T-cell (primary cell): Measurements from ENCODE around the gene ATG4D. TPM values are rescaled to one million over a fixed set of nuclear protein-coding genes. Genes with fewer than 3 reads are reported as not detected.

Experiments used
- ATAC-seq, 4 experiments: fragments of 200-7000 bp in 3 of 4; fragments of 150-1000 bp in 1 of 4; cut with Tn5 transposase; replicated peaks in 1 of 4; 1 replicate in 3 of 4; 2 replicates in 1 of 4; pipeline ENCODE4 v1.10.0; 2021; ENCODE audit warnings: moderate library complexity in 3 of 4, mild to moderate bottlenecking in 2 of 4, moderate number of reproducible peaks in 1 of 4
- CTCF ChIA-PET, 2 donors: fragments of 300-600 bp; sonication (Branson Sonifier 250); formaldehyde crosslinking; loops; one replicate each; lab custom pipeline; 2022; ENCODE audit warnings: antibody characterized with exemption in 2 of 2; lab: Charles Lee
- POLR2A ChIA-PET, 2 donors: fragments of 300-600 bp; sonication (Branson Sonifier 250); formaldehyde crosslinking; loops; one replicate each; lab custom pipeline; 2022; ENCODE audit warnings: antibody characterized with exemption in 2 of 2; lab: Charles Lee
- DNase-seq, 35 experiments: peaks; one replicate each; pipeline versions ENCODE4 v3.0.0 to v3.0.0-alpha.2; 2013 to 2023
- H3K27ac ChIP-seq: one replicate; pipeline ENCODE4 v1.5.1; 2013; ENCODE audit warnings: low read length
- H3K27me3 ChIP-seq, 2 experiments: replicated peaks in 1 of 2; 1 replicate in 1 of 2; 2 replicates in 1 of 2; pipeline versions ENCODE4 v1.6.1 to v1.7.0; 2013; ENCODE audit warnings: low read length in 1 of 2, mixed read lengths in 1 of 2; ENCODE audit not compliant: control insufficient read depth in 2 of 2, insufficient read depth in 2 of 2; ENCODE audit errors: extremely low read depth in 1 of 2
- H3K36me3 ChIP-seq, 2 donors: 1 replicate in 1 of 2; 2 replicates in 1 of 2; pipeline versions ENCODE4 v1.6.1 to v1.7.0; 2013; ENCODE audit warnings: low read length in 1 of 2; ENCODE audit not compliant: control insufficient read depth in 2 of 2, insufficient read depth in 1 of 2; ENCODE audit errors: extremely low read depth in 1 of 2
- H3K4me1 ChIP-seq, 2 experiments: 1 replicate in 1 of 2; 2 replicates in 1 of 2; pipeline versions ENCODE4 v1.6.1 to v1.7.0; 2013; ENCODE audit warnings: low read length in 2 of 2, mixed read lengths in 1 of 2; ENCODE audit not compliant: insufficient read depth in 2 of 2, control insufficient read depth in 1 of 2; ENCODE audit errors: extremely low read depth in 1 of 2
- H3K4me3 ChIP-seq, 2 donors: 1 replicate in 1 of 2; 2 replicates in 1 of 2; pipeline versions ENCODE4 v1.5.1 to v1.7.0; 2013; ENCODE audit warnings: mild to moderate bottlenecking in 2 of 2, low read length in 1 of 2, moderate library complexity in 1 of 2; ENCODE audit not compliant: control insufficient read depth in 1 of 2; ENCODE audit errors: extremely low read depth in 1 of 2
- H3K9me3 ChIP-seq: 2 replicates; pipeline ENCODE4 v1.7.0; 2013
- H3K27ac Mint-ChIP-seq, 2 donors: one replicate each; pipeline ENCODE4 v1.8.0; 2020 to 2021; ENCODE audit warnings: mild to moderate bottlenecking in 2 of 2, mixed read lengths in 2 of 2
- H3K27me3 Mint-ChIP-seq, 2 donors: one replicate each; pipeline ENCODE4 v1.8.0; 2021 to 2022; ENCODE audit warnings: mixed read lengths in 2 of 2
- H3K36me3 Mint-ChIP-seq: one replicate; pipeline ENCODE4 v1.8.0; 2021; ENCODE audit warnings: mixed read lengths
- H3K4me1 Mint-ChIP-seq, 3 donors: one replicate each; pipeline ENCODE4 v1.8.0; 2020 to 2022; ENCODE audit warnings: mixed read lengths in 3 of 3, mild to moderate bottlenecking in 1 of 3
- H3K4me3 Mint-ChIP-seq, 3 donors: one replicate each; pipeline ENCODE4 v1.8.0; 2020 to 2022; ENCODE audit warnings: mild to moderate bottlenecking in 3 of 3, mixed read lengths in 3 of 3, moderate library complexity in 3 of 3
- H3K9me3 Mint-ChIP-seq, 3 donors: one replicate each; pipeline ENCODE4 v1.8.0; 2020 to 2022; ENCODE audit warnings: mixed read lengths in 3 of 3
- whole genome bisulfite sequencing: methylation state at CpG from one replicate; pipeline ENCODE4 v1.1.5; 2013; ENCODE audit warnings: missing lambda C conversion rate; ENCODE audit not compliant: insufficient coverage; 5-methylcytosine and 5-hydroxymethylcytosine counted together
- total RNA-seq, 35 experiments: library from RNA in 6 of 35; stranded (reverse) in 6 of 35; fragments of 120-200 nt in 1 of 35; gene quantifications; one replicate each; pipeline versions ENCODE4 v1.2.1 to v1.2.4 and lab custom pipeline; 2013 to 2026

ATG4D gene
- total RNA-seq, 5 donors from 2014 or later (not counting 1 experiment from before 2014, with no cell fraction given) = 55.7 to 63.0 (median 60.9) TPM

GRCh38 chr19:10517361-10517759, 26.3 kb upstream of the ATG4D start, which contains the start of gene S1PR5:
Gene S1PR5 (minus strand): TSS chr19:10517447. CDS start chr19:10515011, 2,436 bp downstream.
- DNase-seq (peak in 5 of 35 experiments; percentile 5 to 54 (median 36)), ATAC-seq (peak; percentile 28 to 36 (median 30))
- peaks cover 14 to 84% of the 10 kb centered on the region in 2 experiments for H3K27me3 ChIP-seq
- no peaks in the 10 kb centered on the region for H3K36me3 ChIP-seq
- H3K4me1 ChIP-seq = peaks cover 17 to 85% of the 10 kb centered on the region in 2 experiments
- H3K4me3 Mint-ChIP-seq = peak within 1 kb of the TSS; percentile 71 to 84 (median 72)
- no peaks in the 10 kb centered on the region for H3K9me3 ChIP-seq
- H3K9me3 Mint-ChIP-seq = no peaks in the 10 kb centered on the region
- peaks cover 48 to 61% of the 10 kb centered on the region in 2 donors for H3K27me3 Mint-ChIP-seq
- WGBS = 5% methylated on average over 34 of the region's 39 CpGs
- peak within 1 kb of the TSS in 1 of 2 donors; percentile 66 for H3K27ac Mint-ChIP-seq
- H3K4me1 Mint-ChIP-seq = peaks cover 25 to 38% (median 30%) of the 10 kb centered on the region in 3 donors
- H3K36me3 Mint-ChIP-seq = no peaks in the 10 kb centered on the region
- H3K4me3 ChIP-seq = peak within 1 kb of the TSS; percentile 56 to 67
- ChIA-PET POLR2A (interaction anchor here in 1 of 2 donors (0.5 kb wide), 1 partner anchor 10 kb away, joined by 5 read pairs; no protein-coding TSS in a partner anchor), CTCF (no interaction called here)
- H3K27ac ChIP-seq = peak within 1 kb of the TSS; percentile 80

- peak overlapping the region; percentile 72 for H3K27ac ChIP-seq
- Mint-ChIP-seq H3K27me3 (peaks cover 47 to 58% of the 10 kb centered on the region in 2 donors), H3K27ac (peak overlapping the region in 1 of 2 donors; percentile 66), H3K9me3 (no peaks in the 10 kb centered on the region), H3K4me3 (peak overlapping the region; percentile 71 to 84 (median 72)), H3K4me1 (peaks cover 25 to 38% (median 30%) of the 10 kb centered on the region in 3 donors), H3K36me3 (no peaks in the 10 kb centered on the region)
- DNase-seq (peak in 9 of 35 experiments; percentile 24 to 67 (median 29)), ATAC-seq (peak; percentile 25 to 56 (median 34))
- ChIA-PET POLR2A (no interaction called here), CTCF (no interaction called here)
- WGBS = 3% methylated on average over 6 of the region's 27 CpGs
- H3K27me3 ChIP-seq = peaks cover 14 to 78% of the 10 kb centered on the region in 2 experiments
- H3K36me3 ChIP-seq = no peaks in the 10 kb centered on the region
- peaks cover 17 to 85% of the 10 kb centered on the region in 2 experiments for H3K4me1 ChIP-seq
- no peaks in the 10 kb centered on the region for H3K9me3 ChIP-seq
- H3K4me3 ChIP-seq = peak overlapping the region; percentile 56 to 67
Observed at GRCh38 chr19:10517760-10518443, 25.8 kb upstream of the ATG4D start.

- Histone ChIP-seq H3K27me3 (peaks cover 14 to 71% of the 10 kb centered on the region in 2 experiments), H3K4me1 (peaks cover 17 to 82% of the 10 kb centered on the region in 2 experiments), H3K36me3 (no peaks in the 10 kb centered on the region), H3K9me3 (no peaks in the 10 kb centered on the region), H3K27ac (peak overlapping the region; percentile 72), H3K4me3 (peak overlapping the region; percentile 56 to 67)
- H3K9me3 Mint-ChIP-seq = no peaks in the 10 kb centered on the region
- DNase-seq (peak in 15 of 35 experiments; percentile 15 to 68 (median 42)), ATAC-seq (peak in 1 of 4 experiments; percentile 28)
- CTCF ChIA-PET = no interaction called here
- peaks cover 39 to 50% of the 10 kb centered on the region in 2 donors for H3K27me3 Mint-ChIP-seq
- POLR2A ChIA-PET = no interaction called here
- peak overlapping the region; percentile 39 to 66 for H3K27ac Mint-ChIP-seq
- peaks cover 24 to 33% (median 25%) of the 10 kb centered on the region in 3 donors for H3K4me1 Mint-ChIP-seq
- H3K36me3 Mint-ChIP-seq = no peaks in the 10 kb centered on the region
- WGBS = 13% methylated on average over 24 of the region's 33 CpGs
- H3K4me3 Mint-ChIP-seq = peak overlapping the region; percentile 71 to 84 (median 72)
Observed at GRCh38 chr19:10518444-10519361, 25.0 kb upstream of the ATG4D start.

GRCh38 chr19:10519421-10519820, 24.3 kb upstream of the ATG4D start:
- no peak for DNase-seq

GRCh38 chr19:10520652-10521318, 22.9 kb upstream of the ATG4D start:
- 69% methylated on average over 6 of the region's 15 CpGs for WGBS
- Histone ChIP-seq H3K36me3 (no peaks in the 10 kb centered on the region), H3K4me3 (no peak overlapping the region), H3K27ac (peak overlapping the region; percentile 38), H3K4me1 (peaks cover 10 to 79% of the 10 kb centered on the region in 2 experiments), H3K9me3 (no peaks in the 10 kb centered on the region), H3K27me3 (peaks cover 5 to 50% of the 10 kb centered on the region in 2 experiments)
- ChIA-PET POLR2A (no interaction called here), CTCF (interaction anchor here in 1 of 2 donors (0.6 kb wide), 2 partner anchors 9 to 32 kb away, joined by 3 read pairs; no protein-coding TSS in a partner anchor)
- Mint-ChIP-seq H3K9me3 (no peaks in the 10 kb centered on the region), H3K27me3 (peaks cover 24 to 33% of the 10 kb centered on the region in 2 donors), H3K4me3 (no peak overlapping the region), H3K27ac (no peak overlapping the region), H3K36me3 (no peaks in the 10 kb centered on the region), H3K4me1 (peaks cover 21 to 27% (median 25%) of the 10 kb centered on the region in 3 donors)
- peak in 1 of 35 experiments; percentile 33 for DNase-seq
- ATAC-seq = no peak

More at GRCh38 chr19:10519421-10519820, 24.3 kb upstream of the ATG4D start:
- POLR2A ChIA-PET = no interaction called here
- H3K27ac Mint-ChIP-seq = peak overlapping the region; percentile 39 to 71
- CTCF ChIA-PET = no interaction called here
- H3K27me3 Mint-ChIP-seq = peaks cover 32 to 47% of the 10 kb centered on the region in 2 donors
- H3K4me3 Mint-ChIP-seq = peak overlapping the region in 1 of 3 donors; percentile 84
- Histone ChIP-seq H3K4me1 (peaks cover 13 to 83% of the 10 kb centered on the region in 2 experiments), H3K9me3 (no peaks in the 10 kb centered on the region), H3K4me3 (peak overlapping the region in 1 of 2 donors; percentile 67), H3K27ac (peak overlapping the region; percentile 72), H3K36me3 (no peaks in the 10 kb centered on the region), H3K27me3 (peaks cover 14 to 64% of the 10 kb centered on the region in 2 experiments)
- no peaks in the 10 kb centered on the region for H3K9me3 Mint-ChIP-seq
- ATAC-seq = no peak
- H3K4me1 Mint-ChIP-seq = peaks cover 22 to 30% (median 25%) of the 10 kb centered on the region in 3 donors
- H3K36me3 Mint-ChIP-seq = no peaks in the 10 kb centered on the region
- 76% methylated on average over 4 of the region's 7 CpGs for WGBS
